HepG2 (cell line): Measurements from ENCODE around the gene LMNTD1. TPM values are rescaled to one million over a fixed set of nuclear protein-coding genes. Genes with fewer than 3 reads are reported as not detected.
A peak's percentile ranks its signal among the peaks of the same experiment; 100 is the strongest.

Experiments used
- AHDC1 ChIP-seq: sonication (generic); formaldehyde crosslinking; IDR thresholded peaks from 2 replicates; pipeline ENCODE4 v1.5.1; 2020; ENCODE audit warnings: mild to moderate bottlenecking, missing genetic modification reagents, borderline replicate concordance
- HOXA3 ChIP-seq: sonication (generic); formaldehyde crosslinking; IDR thresholded peaks from 2 replicates; pipeline ENCODE4 v1.5.0; 2020; ENCODE audit warnings: missing genetic modification reagents
- JARID2 ChIP-seq: sonication (generic); formaldehyde crosslinking; IDR thresholded peaks from 2 replicates; pipeline ENCODE4 v1.8.1; 2023; ENCODE audit warnings: missing genetic modification reagents, inconsistent platforms; ENCODE audit not compliant: insufficient replicate concordance
- MAFF ChIP-seq: IDR thresholded peaks from 2 replicates; pipeline ENCODE4 v1.6.1; 2011; ENCODE audit warnings: low read depth, low read length, improper control_type of control experiment
- SIX4 ChIP-seq: sonication (generic); formaldehyde crosslinking; IDR thresholded peaks from 2 replicates; pipeline ENCODE4 v1.4.0; 2020; ENCODE audit warnings: missing genetic modification reagents
- SMC3 ChIP-seq: IDR thresholded peaks from 2 replicates; pipeline ENCODE4 v1.6.1; 2011; ENCODE audit warnings: low read length, improper control_type of control experiment
- ZBTB3 ChIP-seq: sonication (generic); formaldehyde crosslinking; IDR thresholded peaks from 2 replicates; pipeline ENCODE4 v1.4.0; 2020; ENCODE audit warnings: low read depth, mild to moderate bottlenecking, moderate library complexity, missing genetic modification reagents, borderline replicate concordance
- ZBTB4 ChIP-seq: sonication (generic); formaldehyde crosslinking; IDR thresholded peaks from 2 replicates; pipeline ENCODE4 v1.4.0; 2020; ENCODE audit warnings: missing genetic modification reagents, mild to moderate bottlenecking, borderline replicate concordance
- ZFP36L2 ChIP-seq: sonication (generic); formaldehyde crosslinking; IDR thresholded peaks from 2 replicates; pipeline ENCODE4 v1.4.0; 2020; ENCODE audit warnings: missing genetic modification reagents
- ZNF292 ChIP-seq: sonication (generic); formaldehyde crosslinking; IDR thresholded peaks from 2 replicates; pipeline ENCODE4 v1.8.1; 2022; ENCODE audit warnings: mild to moderate bottlenecking, low read depth, missing genetic modification reagents, borderline replicate concordance
- polyA plus RNA-seq, 8 experiments: library from polyadenylated mRNA; depleted of rRNA in 3 of 8; stranded (reverse) in 7 of 8; unstranded in 1 of 8; fragments of >200 nt; fragmentation: Illumina TruSeq in 4 of 8; extraction: Trizol in 4 of 8; gene quantifications; 2 replicates each; pipeline versions ENCODE4 v1.2.1 to v1.2.3, GENCODE V29; 2011 to 2016; ENCODE audit warnings: low read depth in 4 of 8, missing spikeins in 1 of 8, mixed read lengths in 1 of 8; ENCODE audit not compliant: insufficient read depth in 1 of 8
- total RNA-seq, 5 experiments: library from RNA; depleted of rRNA; stranded (reverse); fragments of >200 nt; fragmentation: Illumina TruSeq; extraction: Trizol; gene quantifications; 2 replicates each; pipeline ENCODE4 v1.2.3, GENCODE V29; 2016; ENCODE audit warnings: low read depth in 1 of 5
- TF ChIP-seq, protein P1 (sequence below): IDR thresholded peaks from 2 replicates; pipeline ENCODE4 v1.6.1; 2016; ENCODE audit warnings: missing compliant biosample characterization, missing genetic modification reagents, borderline replicate concordance
- TF ChIP-seq, protein P2 (sequence below): sonication (generic); formaldehyde crosslinking; IDR thresholded peaks from 2 replicates; pipeline ENCODE4 v1.4.0; 2020; ENCODE audit warnings: missing genetic modification reagents, borderline replicate concordance
- TF ChIP-seq, protein P3 (sequence below), 2 experiments: sonication (generic) in 1 of 2; formaldehyde crosslinking in 1 of 2; IDR thresholded peaks; 2 replicates each; pipeline versions ENCODE4 v1.4.0 to v1.6.1; 2018 to 2020; ENCODE audit warnings: missing genetic modification reagents in 2 of 2, borderline replicate concordance in 1 of 2, low read depth in 1 of 2, mild to moderate bottlenecking in 1 of 2, missing biosample characterization in 1 of 2

Gene LMNTD1
- total and polyA plus RNA-seq, 2 of the 13 experiments (the other 11 are each of a cell fraction or from before 2014, with no cell fraction given), result not detected

- no peak for TF ChIP-seq AHDC1 (CRISPR knock-in tag)
- TF ChIP-seq, protein P1, sequence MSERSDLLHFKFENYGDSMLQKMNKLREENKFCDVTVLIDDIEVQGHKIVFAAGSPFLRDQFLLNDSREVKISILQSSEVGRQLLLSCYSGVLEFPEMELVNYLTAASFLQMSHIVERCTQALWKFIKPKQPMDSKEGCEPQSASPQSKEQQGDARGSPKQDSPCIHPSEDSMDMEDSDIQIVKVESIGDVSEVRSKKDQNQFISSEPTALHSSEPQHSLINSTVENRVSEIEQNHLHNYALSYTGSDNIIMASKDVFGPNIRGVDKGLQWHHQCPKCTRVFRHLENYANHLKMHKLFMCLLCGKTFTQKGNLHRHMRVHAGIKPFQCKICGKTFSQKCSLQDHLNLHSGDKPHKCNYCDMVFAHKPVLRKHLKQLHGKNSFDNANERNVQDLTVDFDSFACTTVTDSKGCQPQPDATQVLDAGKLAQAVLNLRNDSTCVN (CRISPR knock-in tag), result no peak
- no peak for TF ChIP-seq ZNF292
- no peak for TF ChIP-seq ZFP36L2 (CRISPR knock-in tag)
- TF ChIP-seq SIX4 (CRISPR knock-in tag), result no peak
- TF ChIP-seq, protein P2, sequence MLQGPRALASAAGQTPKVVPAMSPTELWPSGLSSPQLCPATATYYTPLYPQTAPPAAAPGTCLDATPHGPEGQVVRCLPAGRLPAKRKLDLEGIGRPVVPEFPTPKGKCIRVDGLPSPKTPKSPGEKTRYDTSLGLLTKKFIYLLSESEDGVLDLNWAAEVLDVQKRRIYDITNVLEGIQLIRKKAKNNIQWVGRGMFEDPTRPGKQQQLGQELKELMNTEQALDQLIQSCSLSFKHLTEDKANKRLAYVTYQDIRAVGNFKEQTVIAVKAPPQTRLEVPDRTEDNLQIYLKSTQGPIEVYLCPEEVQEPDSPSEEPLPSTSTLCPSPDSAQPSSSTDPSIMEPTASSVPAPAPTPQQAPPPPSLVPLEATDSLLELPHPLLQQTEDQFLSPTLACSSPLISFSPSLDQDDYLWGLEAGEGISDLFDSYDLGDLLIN (CRISPR knock-in tag), result no peak
- 0 out of 2 replicates have a peak, but pooled peaks have one; percentile 9 for TF ChIP-seq MAFF
- TF ChIP-seq ZBTB3 (CRISPR knock-in tag), result no peak
- TF ChIP-seq JARID2 (CRISPR knock-in tag), result no peak
- TF ChIP-seq HOXA3, result no peak
- no peak for TF ChIP-seq ZBTB4 (CRISPR knock-in tag)
- TF ChIP-seq SMC3, result peak; percentile 84
- TF ChIP-seq, protein P3, sequence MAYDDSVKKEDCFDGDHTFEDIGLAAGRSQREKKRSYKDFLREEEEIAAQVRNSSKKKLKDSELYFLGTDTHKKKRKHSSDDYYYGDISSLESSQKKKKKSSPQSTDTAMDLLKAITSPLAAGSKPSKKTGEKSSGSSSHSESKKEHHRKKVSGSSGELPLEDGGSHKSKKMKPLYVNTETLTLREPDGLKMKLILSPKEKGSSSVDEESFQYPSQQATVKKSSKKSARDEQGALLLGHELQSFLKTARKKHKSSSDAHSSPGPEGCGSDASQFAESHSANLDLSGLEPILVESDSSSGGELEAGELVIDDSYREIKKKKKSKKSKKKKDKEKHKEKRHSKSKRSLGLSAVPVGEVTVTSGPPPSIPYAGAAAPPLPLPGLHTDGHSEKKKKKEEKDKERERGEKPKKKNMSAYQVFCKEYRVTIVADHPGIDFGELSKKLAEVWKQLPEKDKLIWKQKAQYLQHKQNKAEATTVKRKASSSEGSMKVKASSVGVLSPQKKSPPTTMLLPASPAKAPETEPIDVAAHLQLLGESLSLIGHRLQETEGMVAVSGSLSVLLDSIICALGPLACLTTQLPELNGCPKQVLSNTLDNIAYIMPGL (CRISPR knock-in tag; IDR thresholded peaks at IDR 0.05; ENCODE audit: borderline replicate concordance in 1 of 2, low read depth in 1 of 2), result 0 out of 4 replicates have a peak, but pooled peaks of 1 of the 2 experiments have one; percentile 33
Measured at GRCh38 chr12:25436206-25437030, 116.7 kb downstream of the LMNTD1 start (continued).
